SW480 (cell line): ENCODE results near the gene SET.
A peak's percentile ranks its signal among the peaks of the same experiment; 100 is the strongest.
"Not testable (repeated sequence)": the region's sequence is repeated elsewhere in the genome, so short reads cannot be mapped to it uniquely, and the experiment has no call there.

Experiments used
- DNase-seq: peaks from one replicate; pipeline ENCODE4 v3.0.0-alpha.2; 2016; ENCODE audit warnings: low spot score

Gene SET, protein sequence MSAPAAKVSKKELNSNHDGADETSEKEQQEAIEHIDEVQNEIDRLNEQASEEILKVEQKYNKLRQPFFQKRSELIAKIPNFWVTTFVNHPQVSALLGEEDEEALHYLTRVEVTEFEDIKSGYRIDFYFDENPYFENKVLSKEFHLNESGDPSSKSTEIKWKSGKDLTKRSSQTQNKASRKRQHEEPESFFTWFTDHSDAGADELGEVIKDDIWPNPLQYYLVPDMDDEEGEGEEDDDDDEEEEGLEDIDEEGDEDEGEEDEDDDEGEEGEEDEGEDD

DNA sequence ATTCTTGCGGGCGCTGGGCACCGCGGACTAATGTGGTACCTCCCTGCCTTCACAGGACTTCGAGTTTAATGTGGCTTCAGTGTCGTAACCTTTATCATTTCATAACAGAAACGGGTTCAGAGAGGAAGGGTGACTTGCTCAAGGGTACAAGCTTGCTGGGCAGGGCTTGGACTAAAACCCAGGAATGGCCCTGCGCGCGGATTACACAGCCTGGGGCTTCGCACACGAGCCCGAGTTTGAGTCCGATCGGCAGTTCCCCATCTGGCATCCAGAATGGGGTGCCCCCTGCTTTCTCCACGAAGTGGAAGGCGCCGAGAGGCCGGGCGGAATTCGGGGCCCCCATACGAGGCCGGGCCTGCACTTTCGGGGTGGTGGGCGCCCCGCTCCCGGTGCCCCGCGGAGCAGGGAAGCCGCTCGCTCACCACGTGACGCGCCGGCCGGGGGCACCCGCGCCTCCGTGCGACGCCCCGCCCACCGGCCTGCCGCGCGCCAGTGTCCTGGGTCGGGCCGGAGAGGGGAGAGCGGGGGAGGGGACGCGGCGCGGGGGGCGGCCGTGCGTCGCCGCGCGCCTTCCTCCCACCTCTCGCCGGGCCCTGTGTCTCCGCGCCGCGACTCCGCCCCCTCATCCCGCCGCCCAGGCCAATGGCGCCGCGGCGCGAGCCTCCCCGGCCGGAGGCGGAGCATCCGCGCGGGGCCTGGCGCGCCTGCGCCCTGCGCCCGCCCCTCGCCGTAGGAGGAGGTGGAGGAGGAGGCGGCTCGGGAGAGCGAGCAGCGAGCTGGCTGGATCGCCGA lies at the start of gene SET:
SET (plus strand) TSS at position 722 of the 792 bp plus-strand sequence. CDS start 361 bp downstream, outside the sequence.
- peak; percentile 88 for DNase-seq

DNA sequence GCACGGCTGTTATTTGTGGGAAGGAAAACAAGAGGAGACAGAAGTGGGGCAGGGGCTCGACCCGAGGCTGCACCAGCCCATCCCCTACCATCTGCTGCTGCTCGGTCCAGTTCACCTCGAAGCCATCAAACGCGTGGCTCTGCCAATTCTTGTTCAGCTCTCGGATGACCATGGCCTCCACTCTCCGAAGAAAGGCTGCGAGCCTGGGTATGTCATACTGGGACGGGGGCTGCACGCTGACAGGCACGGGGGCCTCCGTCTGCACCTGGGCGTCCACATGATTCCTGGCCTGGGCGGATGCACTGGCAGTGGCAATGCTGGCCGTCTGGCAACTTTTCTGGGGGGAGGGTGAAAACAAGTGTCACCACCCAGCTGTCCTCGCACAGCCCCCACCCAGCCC lies 48.4 kb upstream of the SET start:
- no peak for DNase-seq

DNA sequence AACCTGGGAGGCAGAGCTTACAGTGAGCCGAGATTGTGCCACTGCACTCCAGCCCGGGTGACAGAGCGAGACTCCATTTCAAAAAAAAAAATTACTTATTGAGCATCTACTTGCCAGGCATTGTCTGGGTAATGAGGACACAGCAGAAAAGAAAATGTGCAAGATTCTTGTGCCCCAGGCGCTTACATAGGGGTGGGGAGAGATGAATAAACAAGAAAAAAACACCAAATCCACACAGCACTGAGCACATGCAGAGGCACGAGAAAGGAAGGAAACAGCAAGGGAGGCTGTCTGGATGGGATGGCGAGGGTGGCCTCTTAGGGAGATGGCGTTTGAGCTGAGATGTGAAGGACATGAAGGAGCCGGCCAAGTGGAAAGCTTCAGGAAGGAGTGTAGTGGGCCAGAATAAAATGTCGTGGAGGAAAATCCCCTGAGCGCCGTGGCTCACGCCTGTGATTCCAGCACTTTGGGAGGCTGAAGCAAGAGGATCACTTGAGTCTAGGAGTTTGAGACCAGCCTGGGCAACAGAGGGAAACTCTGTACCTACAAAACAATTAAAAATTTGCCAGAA lies 46.3 kb upstream of the SET start:
- no peak for DNase-seq

DNA sequence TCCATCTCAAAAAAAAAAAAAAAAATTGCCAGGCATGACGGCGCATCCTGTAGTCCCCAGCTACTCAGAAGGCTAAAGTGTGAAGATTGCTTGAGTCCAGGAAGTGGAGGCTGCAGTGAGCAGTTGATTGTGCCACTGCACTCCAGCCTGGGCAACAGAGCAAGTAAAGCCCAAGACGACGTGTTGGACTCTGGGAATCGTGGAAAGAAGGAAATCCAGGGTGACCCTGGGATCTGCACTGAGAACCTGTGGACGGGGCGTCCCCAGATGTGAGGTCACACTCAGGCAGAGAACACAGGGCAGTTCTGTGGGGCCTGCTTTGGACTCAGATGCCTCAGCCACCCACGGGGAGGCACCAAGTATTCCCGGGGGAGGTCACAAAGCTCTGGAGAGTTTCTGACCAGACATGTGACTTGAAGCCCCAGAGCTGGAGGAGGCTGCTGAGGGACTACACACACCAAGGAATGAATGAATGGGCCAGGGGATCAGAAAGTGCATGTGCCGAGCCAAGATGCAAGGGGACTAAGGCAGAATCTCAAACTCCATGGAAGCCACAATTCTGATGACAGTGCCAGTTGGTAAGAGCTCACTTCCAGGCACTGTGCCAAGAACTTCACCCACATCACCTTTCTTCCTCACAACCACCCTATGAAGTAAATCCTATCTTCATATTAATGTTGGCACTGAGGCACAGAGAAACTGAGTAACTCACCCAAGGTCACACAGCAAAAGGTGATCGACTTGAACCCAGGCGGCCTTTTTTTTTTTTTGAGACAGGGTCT lies 45.3 kb upstream of the SET start:
- no peak for DNase-seq

DNA sequence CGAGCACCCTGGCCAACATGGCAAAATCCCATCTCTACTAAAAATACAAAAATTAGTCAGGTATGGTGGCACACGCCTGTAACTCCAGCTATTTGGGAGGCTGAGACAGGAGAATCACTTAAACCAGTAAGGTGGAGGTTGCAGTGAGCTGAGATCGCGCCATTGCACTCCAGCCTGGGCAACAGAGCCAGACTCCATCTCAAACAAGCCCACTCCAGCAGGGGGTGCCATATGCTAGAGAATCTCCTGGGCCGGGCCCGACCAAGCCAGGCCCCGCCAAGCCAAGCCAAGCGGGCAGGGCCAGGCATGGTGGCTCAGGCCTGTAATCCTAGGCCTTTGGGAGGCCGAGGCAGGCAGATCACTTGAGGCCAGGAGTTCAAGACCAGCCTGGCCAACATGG lies 40.8 kb upstream of the SET start:
- DNase-seq: not testable (repeated sequence)

DNA sequence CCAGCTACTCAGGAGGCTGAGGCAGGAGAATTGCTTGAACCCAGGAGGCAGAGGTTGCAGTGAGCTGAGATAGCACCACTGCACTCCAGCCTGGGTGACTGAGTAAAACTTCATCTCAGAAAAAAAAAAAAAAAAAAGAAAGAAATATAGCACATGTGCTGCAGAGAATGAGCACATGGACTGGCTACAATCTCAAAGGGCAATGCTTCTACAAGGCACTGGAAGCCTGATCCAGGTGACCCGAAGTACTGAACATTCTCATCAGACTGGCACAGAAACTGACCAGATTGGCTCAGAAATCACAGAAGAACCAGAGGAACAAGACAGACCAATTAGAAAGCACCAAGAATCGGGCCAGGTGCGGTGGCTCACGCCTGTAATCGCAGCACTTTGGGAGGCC lies 37.2 kb upstream of the SET start:
- DNase-seq: no peak

DNA sequence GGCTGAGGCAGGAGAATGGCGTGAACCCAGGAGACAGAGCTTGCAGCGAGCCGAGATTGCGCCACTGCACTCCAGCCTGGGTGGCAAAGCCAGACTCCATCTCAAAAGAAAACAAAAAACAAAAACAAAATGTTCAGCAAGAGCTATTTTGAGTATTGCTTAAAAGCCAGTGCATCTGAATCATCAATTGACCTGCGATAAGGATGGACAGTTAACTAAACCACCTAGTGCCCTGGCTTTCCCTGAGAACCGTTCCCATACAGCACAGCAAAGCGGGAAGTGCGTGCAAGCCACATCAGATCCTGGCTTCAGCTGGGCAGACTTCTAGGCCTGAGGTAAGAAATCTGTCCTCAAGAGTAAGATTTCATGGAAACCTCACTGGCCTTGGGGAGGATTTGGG lies 35.1 kb upstream of the SET start:
- no peak for DNase-seq

DNA sequence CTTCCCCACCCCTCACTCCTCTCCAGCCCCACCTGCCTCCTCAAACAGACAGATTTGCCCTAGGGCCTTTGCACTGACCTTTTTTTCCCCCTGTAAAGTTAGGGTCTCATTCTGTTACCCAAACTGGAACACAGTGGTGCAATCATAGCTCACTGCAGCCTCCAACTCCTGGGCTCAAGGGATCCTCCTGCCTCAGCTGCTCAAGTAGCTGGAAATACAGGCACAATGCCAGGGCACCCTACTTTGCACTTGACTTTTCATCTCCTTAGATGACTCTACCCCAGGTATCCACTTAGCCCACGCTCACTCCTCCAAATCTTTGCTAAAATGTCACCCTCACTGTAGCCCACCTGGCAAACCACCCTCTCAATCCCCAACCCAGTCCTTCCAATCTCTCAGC lies 34.5 kb upstream of the SET start:
- DNase-seq: no peak

DNA sequence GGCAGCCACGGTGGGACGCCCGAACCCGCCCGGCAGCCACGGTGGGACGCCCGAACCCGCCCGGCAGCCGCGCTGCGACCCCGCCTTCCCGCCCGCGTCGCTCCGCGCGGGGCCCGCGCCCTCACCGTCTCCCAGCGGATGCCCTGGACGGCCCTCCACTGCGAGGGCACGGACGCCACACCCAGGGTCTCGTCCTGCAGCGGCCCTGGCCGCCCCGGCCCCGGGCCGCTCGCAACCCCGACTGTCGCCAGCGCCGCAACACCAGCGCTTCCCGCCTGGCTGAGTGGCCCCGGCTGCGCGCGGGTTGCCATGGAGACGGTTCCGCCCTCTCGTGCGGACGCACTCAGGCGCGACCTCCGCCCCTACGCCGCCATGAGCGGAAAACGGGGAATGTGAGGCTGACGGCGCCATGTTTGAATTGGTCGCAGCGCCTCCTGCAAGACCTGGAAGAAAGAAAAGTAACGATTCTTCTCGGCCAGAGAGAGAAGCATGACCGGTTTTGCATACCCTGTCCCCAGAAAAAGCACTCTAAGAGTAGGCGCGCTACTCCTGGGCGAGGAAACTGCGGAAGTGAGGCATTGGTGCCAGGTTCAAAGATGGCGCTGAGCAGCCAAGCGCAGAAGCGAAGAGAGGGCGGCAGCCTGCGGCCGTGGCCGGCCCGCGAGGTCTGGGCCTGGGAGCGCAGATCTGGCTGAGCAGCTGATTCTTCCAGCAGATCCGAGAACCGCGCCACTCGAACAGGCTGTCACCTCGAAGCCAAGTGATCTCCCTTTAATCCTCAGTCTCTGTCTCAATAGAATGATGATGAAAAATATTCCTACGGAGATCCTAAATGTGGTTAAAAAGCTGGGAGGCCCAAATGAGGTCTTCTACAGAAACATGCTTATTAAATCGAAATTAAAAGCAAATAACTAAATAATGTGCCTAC lies 32.3 kb upstream of the SET start, which contains the start of gene DYNC2I2:
DYNC2I2 (minus strand) TSS at position 432 of the 928 bp plus-strand sequence; CDS start at position 311, 121 bp downstream.
- DNase-seq: peak; percentile 89

DNA sequence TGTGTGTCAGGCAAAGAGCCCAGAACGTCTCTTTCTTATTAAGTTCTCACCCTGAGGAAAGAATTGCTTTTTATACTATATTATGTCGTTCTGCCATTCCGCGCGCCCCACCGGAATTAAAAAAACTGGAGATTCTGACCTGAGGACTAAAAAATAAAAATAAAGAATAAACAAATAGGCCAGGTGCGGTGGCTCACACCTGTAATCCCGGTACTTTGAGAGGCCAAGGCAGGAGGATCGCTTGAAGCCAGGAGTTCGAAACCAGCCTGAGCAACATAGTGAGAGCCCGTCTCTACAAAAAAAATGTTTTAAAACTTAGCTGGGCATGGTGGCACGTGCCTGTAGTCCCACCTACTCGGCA lies 31.7 kb upstream of the SET start:
- no peak for DNase-seq

DNA sequence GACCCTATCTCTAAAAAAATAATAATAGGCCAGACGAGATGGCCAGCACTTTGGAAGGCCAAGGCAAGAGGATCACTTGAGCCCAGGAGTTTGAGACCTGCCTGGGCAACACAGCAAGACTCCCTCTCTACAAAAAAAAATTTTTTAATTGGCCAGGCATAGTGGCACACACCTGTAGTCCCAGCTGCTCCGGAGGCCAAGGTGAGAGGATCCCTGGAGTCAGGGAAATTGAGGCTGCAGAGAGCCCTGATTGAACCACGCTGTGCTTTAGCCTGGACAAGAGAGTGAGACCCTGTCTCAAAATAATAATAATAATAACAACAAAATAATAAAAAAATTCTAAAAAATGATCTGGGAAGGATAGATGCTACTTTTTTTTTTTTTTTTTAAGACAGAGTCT lies 31.2 kb upstream of the SET start:
- no peak for DNase-seq

DNA sequence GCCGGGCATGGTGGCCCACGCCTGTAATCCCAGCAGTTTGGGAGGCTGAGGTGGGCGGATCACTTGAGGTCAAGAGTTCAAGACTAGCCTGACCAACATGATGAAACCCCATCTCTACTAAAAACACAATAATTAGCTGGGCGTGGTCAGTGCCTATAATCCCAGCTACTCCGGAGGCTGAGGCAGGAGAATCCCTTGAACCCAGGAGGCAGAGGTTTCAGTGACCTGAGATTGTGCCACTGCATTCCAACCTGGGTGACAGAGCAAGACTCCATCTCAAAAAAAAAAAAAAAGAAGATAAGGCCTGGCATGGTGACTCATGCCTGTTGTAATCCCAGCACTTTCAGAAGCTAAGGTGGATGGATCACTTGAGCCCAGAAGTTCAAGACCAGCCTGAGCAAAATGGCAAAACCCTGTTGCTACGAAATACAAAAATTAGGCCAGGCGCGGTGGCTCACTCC lies 22.5 kb upstream of the SET start:
- DNase-seq: not testable (repeated sequence)

DNA sequence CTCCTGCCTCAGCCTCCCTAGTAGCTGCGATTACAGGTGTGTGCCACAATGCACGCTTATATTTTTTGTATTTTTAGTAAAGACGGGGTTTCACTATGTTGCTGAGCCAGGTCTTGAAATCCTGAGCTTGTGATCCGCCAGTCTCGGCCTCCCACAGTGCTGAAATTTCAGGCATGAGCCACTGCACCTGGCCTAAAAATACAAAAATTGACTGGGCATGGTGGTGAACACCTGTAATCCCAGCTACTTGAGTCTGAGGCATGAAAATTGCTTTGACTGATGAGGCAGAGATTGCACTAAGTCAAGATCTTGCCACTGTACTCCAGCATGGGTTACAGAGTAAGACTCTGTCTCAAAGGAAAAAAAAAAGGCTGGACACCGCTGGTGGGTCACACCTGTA lies 19.2 kb upstream of the SET start:
- DNase-seq: no peak

DNA sequence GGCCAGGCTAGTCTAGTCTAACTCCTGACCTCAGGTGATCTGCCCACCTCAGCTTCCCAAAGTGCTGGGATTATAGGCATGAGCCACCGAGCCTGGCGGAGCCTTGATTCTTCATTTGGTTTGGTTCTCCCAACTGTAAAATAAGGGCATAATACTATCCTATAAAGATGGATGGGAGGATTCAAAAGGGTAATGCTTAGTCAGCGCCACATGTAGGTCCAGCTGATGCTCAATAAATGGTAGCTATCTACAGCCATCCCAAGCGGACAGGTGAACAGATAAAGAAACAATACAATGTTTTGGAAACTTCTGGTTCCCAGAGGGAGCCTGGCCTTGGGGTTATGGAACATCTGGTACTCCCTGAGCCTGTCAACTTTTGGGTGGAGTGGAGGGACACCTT lies 13.6 kb upstream of the SET start:
- DNase-seq: no peak

DNA sequence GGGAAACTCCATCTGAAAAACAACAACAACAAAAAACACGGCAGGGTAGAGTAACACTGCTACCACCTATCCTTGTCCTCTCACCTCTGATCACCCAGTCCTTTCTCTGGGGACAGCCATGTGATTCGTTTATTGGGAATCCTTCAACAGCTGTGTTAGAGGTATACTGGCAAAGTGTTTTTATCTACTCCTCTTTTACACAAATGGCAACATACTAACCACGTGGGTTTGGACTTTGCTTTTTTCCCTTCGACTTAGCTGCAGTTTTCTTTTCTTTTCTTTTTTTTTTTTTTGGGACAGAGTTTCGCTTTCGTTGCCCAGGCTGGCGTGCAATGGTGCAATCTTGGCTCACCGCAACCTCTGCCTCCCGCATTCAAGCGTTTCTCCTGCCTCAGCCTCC lies 11.2 kb upstream of the SET start:
- DNase-seq: no peak

DNA sequence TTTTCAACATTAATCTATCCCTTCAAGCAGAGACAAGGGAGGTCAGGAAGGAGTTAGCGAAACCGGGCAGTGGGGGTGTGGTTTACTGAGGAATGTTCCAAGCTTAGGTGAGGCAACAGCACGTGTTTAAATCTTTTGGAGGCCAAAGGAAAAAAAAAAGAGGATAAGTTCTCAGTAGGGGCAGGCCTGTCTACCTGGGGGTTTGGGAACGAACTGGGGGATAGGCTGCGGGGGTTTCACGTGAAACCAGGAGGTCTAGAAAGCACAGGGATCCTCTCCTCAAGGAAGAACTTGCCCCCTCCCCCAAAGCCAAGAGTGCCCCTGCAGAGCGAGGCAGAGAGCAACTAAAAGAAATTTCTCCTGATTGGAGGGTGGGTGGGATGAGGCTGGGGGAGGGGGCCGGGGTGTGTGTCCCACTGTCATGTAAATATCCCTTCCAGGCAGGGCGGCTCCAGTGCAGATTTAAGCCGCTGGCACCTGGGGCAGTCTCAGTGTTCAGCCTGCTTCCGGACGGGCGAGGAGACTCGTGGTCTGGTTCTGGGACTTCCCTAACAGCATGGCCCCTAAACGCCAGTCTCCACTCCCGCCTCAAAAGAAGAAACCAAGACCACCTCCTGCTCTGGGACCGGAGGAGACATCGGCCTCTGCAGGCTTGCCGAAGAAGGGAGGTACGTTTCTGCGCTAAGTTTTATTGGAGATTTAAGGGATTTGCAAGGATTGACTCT lies 5.5 kb upstream of the SET start:
- DNase-seq: peak; percentile 68

DNA sequence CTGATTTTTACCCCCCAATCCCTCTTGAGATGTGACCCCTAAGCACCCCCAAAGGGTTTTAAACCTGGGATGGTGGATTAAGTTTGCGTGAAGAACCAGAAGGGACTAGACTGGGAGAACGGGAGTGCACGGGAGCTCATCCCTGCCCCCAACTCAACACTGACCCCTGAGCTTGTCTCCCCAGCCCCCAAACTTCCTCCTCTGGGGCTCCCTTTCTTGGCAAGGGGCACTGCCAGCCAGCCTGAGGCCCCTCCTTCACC lies 5.0 kb upstream of the SET start:
- DNase-seq: no peak

DNA sequence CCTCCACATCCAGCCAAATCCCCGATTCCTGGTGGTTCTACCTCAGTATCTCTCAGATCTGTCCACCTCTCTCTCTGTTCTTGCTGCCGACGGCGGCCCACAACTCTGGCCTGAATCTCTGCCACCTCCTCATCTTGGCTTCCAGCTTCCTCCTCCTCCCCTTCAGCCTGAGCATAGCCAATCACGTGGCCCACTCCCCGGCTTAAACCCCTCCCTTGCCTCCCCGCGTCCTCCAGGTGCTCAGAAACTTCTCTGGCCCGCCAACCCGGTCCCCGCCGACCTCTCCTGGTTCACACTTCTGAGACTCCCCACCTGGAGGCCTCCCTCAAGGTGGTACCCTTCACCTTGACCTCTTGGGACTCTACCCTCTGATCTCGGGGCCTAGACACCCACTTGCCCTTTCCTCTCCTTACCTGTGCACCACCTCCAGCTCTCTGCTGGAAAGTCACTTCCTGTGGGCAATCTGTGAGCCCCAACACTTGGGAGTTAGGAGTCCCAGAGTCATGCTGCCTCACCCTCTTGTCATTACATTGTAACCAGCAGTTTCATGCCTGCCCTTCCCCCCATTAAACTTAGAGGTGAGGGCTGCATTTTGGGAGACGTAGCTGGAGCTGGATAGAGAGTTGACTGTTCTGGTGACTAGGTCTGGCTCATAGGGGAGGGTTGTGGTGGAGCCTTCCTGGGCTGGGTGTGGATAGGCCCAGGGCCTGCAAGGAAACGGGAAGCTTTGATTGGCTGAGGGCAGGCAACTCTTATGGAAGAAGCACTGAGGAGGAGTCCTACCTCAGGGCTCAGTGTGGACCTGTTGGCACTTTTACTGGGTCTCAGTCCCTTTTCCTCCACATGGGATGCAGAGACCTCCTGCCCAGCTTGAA lies 4.5 kb upstream of the SET start:
- peak; percentile 89 for DNase-seq

DNA sequence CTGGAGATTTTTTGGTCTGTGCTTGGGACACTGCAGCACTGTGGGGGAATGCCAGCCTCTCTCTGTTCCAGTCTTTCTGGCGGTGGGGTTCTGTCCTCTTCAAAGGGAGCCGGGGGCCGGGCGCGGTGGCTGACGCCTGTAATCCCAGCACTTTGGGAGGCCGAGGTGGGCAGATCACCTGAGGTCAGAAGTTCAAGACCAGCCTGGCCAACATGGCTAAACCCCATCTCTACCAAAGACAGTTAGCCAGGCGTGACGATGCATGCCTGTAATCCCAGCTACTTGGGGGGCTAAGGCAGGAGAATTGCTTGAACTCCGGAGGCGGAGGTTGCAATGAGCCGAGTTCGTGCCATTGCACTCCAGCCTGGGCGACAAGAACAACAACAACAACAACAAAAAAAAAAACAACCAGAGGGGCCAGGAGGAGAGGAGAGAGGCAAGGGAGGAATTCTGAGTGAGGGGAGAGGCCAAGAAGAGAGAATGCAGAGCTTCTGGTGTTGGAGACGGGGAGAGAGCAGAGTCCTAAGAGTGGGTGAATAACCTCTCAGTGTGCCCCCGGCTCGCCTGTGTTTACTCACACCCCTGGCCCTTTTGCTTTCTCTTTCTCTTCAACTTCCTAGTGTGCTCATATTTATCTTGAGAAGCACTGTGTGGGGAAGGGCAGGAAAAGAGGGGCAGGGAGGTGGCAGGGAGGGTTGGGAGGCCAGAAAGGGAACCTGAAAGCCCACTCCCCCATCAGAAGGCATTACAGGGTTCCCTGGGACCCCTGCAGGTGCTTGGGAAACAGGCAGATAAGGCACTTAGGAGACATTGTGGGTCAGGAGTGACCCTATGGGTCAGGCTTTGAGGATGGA lies 3.2 kb upstream of the SET start:
- no peak for DNase-seq
